Dermis microvascular lymphatic vessel endothelial cell (primary cell): Measurements from ENCODE around the gene AGPAT1. TPM values are rescaled to one million over a fixed set of nuclear protein-coding genes. Genes with fewer than 3 reads are reported as not detected.

Source experiments
- DNase-seq, 2 donors: peaks; one replicate each; pipeline versions ENCODE4 v3.0.0 to v3.0.0-alpha.2; 2010; ENCODE audit warnings: low read depth in 2 of 2
- total RNA-seq: library from RNA; depleted of rRNA; stranded (reverse); fragments of >200 nt; gene quantifications from 2 replicates; pipeline ENCODE4 v1.2.1, GENCODE V29; 2014

The AGPAT1 gene
- total RNA-seq, 1 donor from 2014 or later, result 5.6 TPM

- DNase-seq, result no peak
Observed at GRCh38 chr6:32120573-32121059, 55.3 kb downstream of the AGPAT1 start.

GRCh38 chr6:32118782-32119628 is 56.9 kb downstream of the AGPAT1 start:
- peak; percentile 64 to 89 for DNase-seq

Other genes starting within 250 kb of the AGPAT1 start
- 0.13 TPM in 1 of 2 replicates, not detected in the other for gene C2, start 248.4 kb downstream of the AGPAT1 start, total RNA-seq
- gene CFB, start 230.0 kb downstream of the AGPAT1 start, total RNA-seq, result 0.13 and 0.51 TPM in 2 replicates
- gene NELFE, start 217.1 kb downstream of the AGPAT1 start, total RNA-seq, result 58.3 and 77.6 TPM in 2 replicates
- gene SKIC2, start 216.9 kb downstream of the AGPAT1 start, total RNA-seq, result 25.4 and 33.5 TPM in 2 replicates
- gene DXO, start 203.9 kb downstream of the AGPAT1 start, total RNA-seq, result 6.4 and 8.0 TPM in 2 replicates
- gene C4A, start 194.0 kb downstream of the AGPAT1 start, total RNA-seq, result 0.90 and 1.4 TPM in 2 replicates
- 0.38 and 0.77 TPM in 2 replicates for gene C4B, start 161.3 kb downstream of the AGPAT1 start, total RNA-seq
- gene CYP21A2, start 137.7 kb downstream of the AGPAT1 start, total RNA-seq, result not detected in 2 replicates
- 0.90 and 1.8 TPM in 2 replicates for gene TNXB, start 66.7 kb downstream of the AGPAT1 start, total RNA-seq
- gene ATF6B, start 47.8 kb downstream of the AGPAT1 start, total RNA-seq, result 9.5 and 17.7 TPM in 2 replicates
- 4.9 and 5.8 TPM in 2 replicates for gene FKBPL, start 45.8 kb downstream of the AGPAT1 start, total RNA-seq
- gene PRRT1, start 24.1 kb downstream of the AGPAT1 start, total RNA-seq, result under 0.01 TPM in 2 replicates
- gene PPT2, start 21.9 kb downstream of the AGPAT1 start, total RNA-seq, result 27.2 and 50.1 TPM in 2 replicates
- 0.64 and 2.3 TPM in 2 replicates for gene EGFL8, start 11.5 kb downstream of the AGPAT1 start, total RNA-seq
- gene RNF5, start 2.3 kb upstream of the AGPAT1 start, total RNA-seq, result 44.4 and 53.6 TPM in 2 replicates
- gene AGER, start 8.2 kb upstream of the AGPAT1 start, total RNA-seq, result 0.38 and 0.39 TPM in 2 replicates
- gene PBX2, start 14.1 kb upstream of the AGPAT1 start, total RNA-seq, result 37.2 and 46.8 TPM in 2 replicates
- gene GPSM3, start 16.6 kb upstream of the AGPAT1 start, total RNA-seq, result 6.9 and 9.0 TPM in 2 replicates
- gene NOTCH4, start 48.0 kb upstream of the AGPAT1 start, total RNA-seq, result 11.9 and 13.3 TPM in 2 replicates
- gene TSBP1, start 195.8 kb upstream of the AGPAT1 start, total RNA-seq, result not detected in 2 replicates
- gene BTNL2, start 231.1 kb upstream of the AGPAT1 start, total RNA-seq, result not detected in 2 replicates